Head of caudate nucleus (tissue), 42 donors: ENCODE results near the gene PIGU.

Experiments used
- DNase-seq, 42 donors: peaks; one replicate each; pipeline versions ENCODE4 v3.0.0 to v3.0.0-alpha.2; 2020 to 2021; ENCODE audit warnings: mixed read lengths in 7 of 42
- intact Hi-C: fragments of 100-400 bp; cut with DNase I; formaldehyde crosslinking; loops from one replicate; pipeline ENCODE4 v1.15.0; 2022

Gene PIGU

GRCh38 chr20:34709044-34709830 is 32.3 kb upstream of the PIGU start:
- DNase-seq = peak in 41 of 42 donors; percentile 17 to 93 (median 83)
- intact Hi-C loops = loop anchor here (5.0 kb wide), 1 partner anchor 127 kb away; no protein-coding TSS in a partner anchor

GRCh38 chr20:34708621-34709043 is 31.7 kb upstream of the PIGU start:
- intact Hi-C loops = loop anchor here (5.0 kb wide), 1 partner anchor 126 kb away; no protein-coding TSS in a partner anchor
- DNase-seq = peak; percentile 48 to 88 (median 73)

DNA sequence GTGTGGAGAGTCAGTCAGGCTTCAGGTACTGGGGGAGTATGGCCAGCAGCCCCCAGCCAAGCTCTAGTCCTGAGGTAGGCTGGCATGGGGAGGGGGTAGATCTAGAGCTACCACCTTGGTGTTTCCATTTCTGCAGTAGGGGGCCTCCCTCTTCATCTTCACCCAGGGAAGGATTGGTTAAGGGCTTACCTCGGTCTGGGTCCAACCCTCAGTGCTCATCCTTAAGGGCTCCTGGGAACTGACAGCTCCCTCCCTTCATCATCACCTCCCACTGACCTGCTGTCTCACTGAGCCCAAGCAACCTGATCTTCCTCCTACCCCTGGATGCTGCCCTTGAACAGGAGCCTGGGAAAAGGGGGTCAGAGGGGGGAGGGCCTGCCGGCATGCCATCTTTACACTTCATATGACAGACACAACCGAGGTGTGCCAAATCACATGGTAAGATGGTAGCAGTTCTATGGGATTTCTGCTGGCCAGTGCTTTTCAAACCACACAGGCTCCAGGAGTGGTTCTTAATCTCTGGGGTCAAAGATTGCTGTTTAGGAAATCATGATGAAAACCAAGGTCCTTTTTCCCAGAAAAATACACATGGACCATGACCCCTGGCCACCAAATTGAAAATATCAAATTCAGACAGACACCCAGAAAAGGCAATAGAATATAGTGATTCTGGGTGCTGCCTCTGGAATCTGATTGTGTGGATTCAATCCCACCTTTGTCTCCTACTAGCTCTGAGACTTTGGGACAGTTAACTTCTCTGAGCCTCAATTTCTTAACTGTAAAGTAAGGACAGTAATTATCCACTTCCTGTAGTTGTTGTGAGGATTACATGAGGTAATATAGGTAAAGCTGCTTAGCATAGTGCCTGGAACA is 30.3 kb upstream of the PIGU start:
- no peak for DNase-seq
- intact Hi-C loops = loop anchor here (5.0 kb wide), 1 partner anchor 125 kb away; no protein-coding TSS in a partner anchor

DNA sequence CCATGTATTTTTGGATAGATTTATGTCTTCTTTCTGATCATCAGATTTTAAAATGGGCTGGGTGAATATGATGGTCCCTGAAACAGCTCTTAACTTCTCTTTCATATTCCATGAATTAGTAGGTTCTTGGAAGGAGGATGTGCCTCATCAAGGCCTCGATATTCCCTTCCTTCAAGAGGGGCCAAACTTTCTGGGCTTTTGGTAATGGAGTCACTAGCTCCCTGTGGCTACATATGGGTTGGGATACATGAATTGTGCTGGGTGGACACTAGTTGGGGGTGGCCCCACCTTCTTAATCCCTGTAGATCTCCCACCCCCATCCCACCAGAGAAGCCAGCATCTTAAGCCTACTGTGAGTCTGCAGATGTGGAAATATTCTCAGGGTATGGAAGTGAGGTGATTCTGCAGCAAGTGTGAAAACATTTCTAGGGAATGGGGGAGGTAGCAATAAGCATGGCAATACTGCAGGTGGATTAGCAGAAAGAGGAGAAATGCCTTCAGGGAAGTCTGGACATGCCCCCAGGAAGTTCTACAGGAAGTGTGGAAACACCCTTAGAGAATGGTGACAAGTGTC is 29.5 kb upstream of the PIGU start:
- DNase-seq = no peak
- intact Hi-C loops = loop anchor here (5.0 kb wide), 1 partner anchor 124 kb away; no protein-coding TSS in a partner anchor

DNA sequence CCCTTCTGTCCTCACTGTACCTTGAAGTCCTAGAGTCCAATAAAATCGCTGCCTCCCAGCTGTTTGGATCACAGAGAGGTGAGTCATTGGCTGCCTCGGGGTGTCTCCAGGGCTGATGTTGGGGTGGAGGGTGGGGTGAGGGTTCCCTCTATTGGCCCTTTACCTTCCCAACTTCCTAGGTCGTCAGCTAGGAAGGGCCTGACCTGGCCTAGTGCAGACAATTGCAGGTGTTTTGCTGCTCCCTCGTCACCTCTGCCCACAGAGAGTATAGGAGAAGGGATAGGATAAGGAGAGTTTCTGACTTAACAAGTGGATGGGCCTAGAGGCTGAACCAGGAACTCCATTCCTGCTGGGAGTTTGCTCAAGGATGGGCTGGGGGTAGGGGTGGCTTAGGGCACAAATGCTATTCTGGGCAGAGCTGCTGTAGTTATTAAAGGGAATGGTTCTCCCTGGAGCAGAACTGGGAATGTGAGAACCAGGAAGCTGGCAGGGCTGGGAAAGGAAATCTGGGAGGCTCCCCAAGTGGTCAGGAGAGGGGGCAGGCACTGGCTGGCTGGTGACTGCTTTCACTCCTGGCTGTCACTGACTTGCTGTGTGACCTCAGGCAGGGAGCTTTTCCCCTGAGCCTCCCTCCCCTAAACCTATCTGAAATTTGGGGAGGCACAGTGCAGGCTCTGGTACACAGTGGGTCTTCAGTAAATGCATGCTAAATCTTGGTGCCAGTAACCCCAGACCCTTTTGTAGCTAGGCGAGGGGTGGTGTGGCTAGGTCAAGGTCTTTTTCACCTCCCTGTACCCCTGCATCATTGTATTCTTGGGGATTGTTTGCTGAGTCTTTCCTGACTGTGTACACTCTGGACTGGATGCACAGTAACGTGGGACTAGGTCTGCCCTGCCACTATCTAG is 28.8 kb upstream of the PIGU start:
- DNase-seq = peak in 7 of 42 donors; percentile 11 to 46 (median 25)
- intact Hi-C loops = loop anchor here (5.0 kb wide), 1 partner anchor 123 kb away; no protein-coding TSS in a partner anchor

GRCh38 chr20:34705008-34705396 is 28.1 kb upstream of the PIGU start:
- no peak for DNase-seq
- intact Hi-C loops = loop anchor here (5.0 kb wide), 1 partner anchor 123 kb away; no protein-coding TSS in a partner anchor

GRCh38 chr20:34704177-34705007 is 27.5 kb upstream of the PIGU start, which contains the start of gene TP53INP2:
Gene TP53INP2, plus strand, starts transcription at chr20:34704344. Its CDS starts 4,396 bp downstream, at chr20:34708740.
- DNase-seq = peak; percentile 90 to 98 (median 94)
- intact Hi-C loops = loop anchor here (5.0 kb wide), 1 partner anchor 122 kb away; no protein-coding TSS in a partner anchor

- intact Hi-C loops = no loop called here
- DNase-seq = peak in 20 of 42 donors; percentile 11 to 57 (median 26)
Observed at GRCh38 chr20:34703424-34704176, 26.7 kb upstream of the PIGU start.

GRCh38 chr20:34703061-34703423 is 26.1 kb upstream of the PIGU start:
- intact Hi-C loops = no loop called here
- DNase-seq = no peak

GRCh38 chr20:34701405-34702085 is 24.7 kb upstream of the PIGU start:
- intact Hi-C loops = no loop called here
- no peak for DNase-seq

GRCh38 chr20:34693414-34693813 is 16.5 kb upstream of the PIGU start:
- DNase-seq = peak in 3 of 42 donors; percentile 13 to 21 (median 19)
- intact Hi-C loops = no loop called here

- DNase-seq = no peak
- intact Hi-C loops = no loop called here
Observed at GRCh38 chr20:34691838-34692237, 14.9 kb upstream of the PIGU start.

DNA sequence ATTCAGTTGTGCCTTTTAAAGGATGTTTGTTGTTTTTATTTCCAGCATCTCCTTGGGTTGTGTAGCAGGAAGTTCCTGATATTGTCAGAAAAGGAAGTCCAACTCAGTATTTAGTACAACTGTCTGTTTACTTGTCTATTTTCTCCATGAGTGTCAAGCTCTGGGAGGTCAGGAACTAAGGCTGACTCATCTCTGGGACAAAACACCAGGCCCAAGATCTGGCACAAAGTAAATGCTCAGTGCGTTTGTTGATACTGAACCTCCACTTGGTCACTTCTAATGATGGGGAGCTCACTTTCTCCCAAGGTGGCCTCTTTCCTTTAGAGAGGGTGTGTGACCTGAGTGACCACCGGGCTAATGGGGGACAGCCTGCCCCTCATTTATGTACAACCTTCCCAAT is 12.6 kb upstream of the PIGU start:
- intact Hi-C loops = no loop called here
- no peak for DNase-seq

GRCh38 chr20:34683667-34684066 is 6.8 kb upstream of the PIGU start:
- intact Hi-C loops = no loop called here
- no peak for DNase-seq

DNA sequence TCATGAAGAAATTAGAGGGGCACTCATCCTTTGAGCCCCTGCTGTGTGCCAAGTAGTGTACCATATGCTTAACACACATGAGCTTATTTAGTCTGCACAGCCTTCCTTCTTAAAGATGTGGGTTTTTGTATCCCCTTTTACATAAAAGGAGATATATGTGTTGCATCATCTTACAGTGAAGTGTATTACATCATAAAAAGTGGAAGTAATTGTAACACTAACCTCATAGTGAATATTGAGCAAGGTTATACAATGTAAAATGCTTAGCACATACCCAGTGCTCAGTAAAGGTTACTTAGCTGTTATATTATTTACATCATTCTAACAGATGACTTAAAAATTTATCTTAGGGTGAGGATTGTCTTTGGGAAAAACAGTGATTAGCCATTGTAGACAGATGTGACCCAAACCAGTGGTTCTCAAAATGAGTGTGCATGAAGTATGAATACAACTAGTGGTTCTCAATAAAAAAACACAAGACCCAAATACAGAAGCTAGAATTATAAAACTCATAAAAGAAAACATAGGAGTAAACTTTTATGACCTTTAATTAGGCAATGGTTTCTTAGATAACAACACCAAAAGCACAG is 3.8 kb upstream of the PIGU start:
- intact Hi-C loops = no loop called here

More for the DNA sequence above, 3.8 kb upstream of the PIGU start:
- DNase-seq = no peak
